Testis (tissue), 2 donors: Measurements from ENCODE around the gene OR8D2.

Experiments
- POLR2A ChIP-seq: fragments of 450-650 bp; IDR thresholded peaks from one replicate; pipeline ENCODE4 v1.6.1; 2017; ENCODE audit warnings: antibody characterized with exemption, mild to moderate bottlenecking, moderate library complexity
- TF ChIP-seq, protein P1 (sequence below), 3 experiments: fragments of 450-650 bp in 2 of 3; fragments of 200-600 bp in 1 of 3; sonication (generic) in 1 of 3; IDR thresholded peaks; one replicate each; pipeline ENCODE4 v1.5.1; 2016 to 2019; ENCODE audit warnings: antibody characterized with exemption in 3 of 3, mild to moderate bottlenecking in 2 of 3, moderate library complexity in 1 of 3

- TF ChIP-seq, protein P1, sequence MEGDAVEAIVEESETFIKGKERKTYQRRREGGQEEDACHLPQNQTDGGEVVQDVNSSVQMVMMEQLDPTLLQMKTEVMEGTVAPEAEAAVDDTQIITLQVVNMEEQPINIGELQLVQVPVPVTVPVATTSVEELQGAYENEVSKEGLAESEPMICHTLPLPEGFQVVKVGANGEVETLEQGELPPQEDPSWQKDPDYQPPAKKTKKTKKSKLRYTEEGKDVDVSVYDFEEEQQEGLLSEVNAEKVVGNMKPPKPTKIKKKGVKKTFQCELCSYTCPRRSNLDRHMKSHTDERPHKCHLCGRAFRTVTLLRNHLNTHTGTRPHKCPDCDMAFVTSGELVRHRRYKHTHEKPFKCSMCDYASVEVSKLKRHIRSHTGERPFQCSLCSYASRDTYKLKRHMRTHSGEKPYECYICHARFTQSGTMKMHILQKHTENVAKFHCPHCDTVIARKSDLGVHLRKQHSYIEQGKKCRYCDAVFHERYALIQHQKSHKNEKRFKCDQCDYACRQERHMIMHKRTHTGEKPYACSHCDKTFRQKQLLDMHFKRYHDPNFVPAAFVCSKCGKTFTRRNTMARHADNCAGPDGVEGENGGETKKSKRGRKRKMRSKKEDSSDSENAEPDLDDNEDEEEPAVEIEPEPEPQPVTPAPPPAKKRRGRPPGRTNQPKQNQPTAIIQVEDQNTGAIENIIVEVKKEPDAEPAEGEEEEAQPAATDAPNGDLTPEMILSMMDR (IDR thresholded peaks at IDR 0.05) = no peak
- TF ChIP-seq POLR2A = no peak
Measured at GRCh38 chr11:124339396-124340141, 19.6 kb upstream of the OR8D2 start.
